ENCODE data around the gene TREH. TPM values are rescaled to one million over a fixed set of nuclear protein-coding genes. Genes with fewer than 3 reads are reported as not detected.

Gene TREH
- total and polyA plus RNA-seq, 2 experiments from 2014 or later = 0.36 TPM; not detected in 1

DNA sequence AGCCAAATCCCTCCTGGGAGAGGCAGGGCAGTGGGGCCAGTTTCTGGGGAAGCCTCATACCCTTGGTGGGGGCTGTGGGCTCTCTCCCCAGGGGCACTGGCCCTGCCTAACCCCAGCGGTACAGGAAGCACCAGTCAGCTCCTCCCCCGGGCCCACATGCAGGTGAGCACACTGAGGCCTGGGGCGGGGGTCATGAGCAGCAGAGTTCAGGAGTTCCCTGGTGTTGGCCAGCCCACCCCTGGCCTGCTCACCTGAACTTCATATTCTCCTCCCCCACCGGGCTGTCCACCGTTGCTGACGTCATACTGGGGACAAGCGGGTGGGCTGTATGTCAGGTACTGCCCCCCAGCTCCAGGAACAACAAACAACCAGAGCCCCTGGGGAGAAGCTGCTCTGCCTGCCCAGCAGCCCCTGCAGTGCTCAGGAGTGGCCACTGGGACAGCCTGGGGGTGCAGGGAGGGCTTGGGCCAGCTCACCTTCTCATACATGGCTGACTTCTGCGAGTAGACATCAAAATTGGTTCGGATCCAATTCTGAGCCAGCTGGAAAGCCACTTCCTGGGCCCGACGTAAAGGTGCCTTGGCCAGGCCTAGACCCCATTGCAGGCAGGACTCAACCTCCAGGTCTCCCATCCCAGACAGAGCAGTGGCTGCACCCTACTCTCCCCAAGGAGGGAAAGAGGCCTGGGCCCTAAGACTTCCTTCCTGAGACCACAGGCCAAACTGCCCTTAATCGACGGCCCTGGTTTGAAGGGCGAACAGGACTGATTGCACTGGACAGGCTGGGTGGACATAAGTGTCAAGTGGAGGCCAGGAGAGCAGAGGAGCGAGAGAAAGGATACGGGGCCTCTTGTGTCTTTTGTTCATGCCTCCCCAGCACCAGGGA, 20.8 kb downstream of the TREH start (continued):
- TF ChIP-seq ZNF462 (CRISPR knock-in tag; IDR thresholded peaks at IDR 0.05) (no peak), STAT1 (IDR thresholded peaks at IDR 0.05; ENCODE audit: unreplicated experiment) (no peak), POLR2AphosphoS5 (IDR thresholded peaks at IDR 0.05; ENCODE audit: low read depth) (0 out of 2 replicates have a peak, but pooled peaks have one; percentile 9), EZH2phosphoT487 (IDR thresholded peaks at IDR 0.05; ENCODE audit: unreplicated experiment) (no peak), ZNF114 (CRISPR knock-in tag; IDR thresholded peaks at IDR 0.05) (no peak), NANOG (IDR thresholded peaks at IDR 0.05; ENCODE audit: borderline replicate concordance) (no peak), EZH2 (IDR thresholded peaks at IDR 0.05; ENCODE audit: low read depth, unreplicated experiment) (no peak), ZNF331 (CRISPR knock-in tag; IDR thresholded peaks at IDR 0.05; ENCODE audit: low read depth) (no peak), CREB1 (CRISPR knock-in tag; IDR thresholded peaks at IDR 0.05; ENCODE audit: low read depth) (peak; percentile 44; the same call in 1 of the 2 replicates)
